T-helper 2 cell treated with Interferon-gamma antibody and Interleukin-4, amounts not matched to agents 100 ng/mL and 5 ng/mL, for 36 hours (primary cell): Measurements from ENCODE around the gene HAPLN2. TPM values are rescaled to one million over a fixed set of nuclear protein-coding genes. Genes with fewer than 3 reads are reported as not detected.

Experiments
- intact Hi-C: fragments of 100-400 bp; cut with micrococcal nuclease; formaldehyde crosslinking; loops from one replicate; pipeline ENCODE4 v1.15.1; 2023
- total RNA-seq: library from RNA; stranded (reverse); gene quantifications from 2 replicates; pipeline ENCODE4 v1.2.3, GENCODE V29; 2022

Gene HAPLN2
- total RNA-seq, 1 donor from 2014 or later = not detected

DNA sequence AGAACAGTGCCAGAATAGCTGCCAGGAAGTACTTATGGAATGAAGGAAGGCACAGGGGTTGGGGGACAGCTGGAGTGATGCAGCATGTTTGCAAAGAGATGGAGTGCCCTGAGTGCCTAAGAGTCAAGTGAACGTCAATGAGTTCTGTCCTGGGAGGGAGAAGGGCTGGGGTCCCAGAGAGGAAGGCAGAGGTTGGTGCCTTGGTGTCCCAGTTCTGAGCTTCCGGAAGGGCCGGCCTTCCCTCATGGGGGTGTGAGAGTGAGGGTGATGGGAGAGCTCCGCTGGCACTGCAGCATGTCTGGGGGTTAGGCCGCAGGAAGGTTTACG lies 40.4 kb downstream of the HAPLN2 start:
- intact Hi-C loops = loop anchor here (5.0 kb wide), 1 partner anchor 77 kb away; no protein-coding TSS in a partner anchor

DNA sequence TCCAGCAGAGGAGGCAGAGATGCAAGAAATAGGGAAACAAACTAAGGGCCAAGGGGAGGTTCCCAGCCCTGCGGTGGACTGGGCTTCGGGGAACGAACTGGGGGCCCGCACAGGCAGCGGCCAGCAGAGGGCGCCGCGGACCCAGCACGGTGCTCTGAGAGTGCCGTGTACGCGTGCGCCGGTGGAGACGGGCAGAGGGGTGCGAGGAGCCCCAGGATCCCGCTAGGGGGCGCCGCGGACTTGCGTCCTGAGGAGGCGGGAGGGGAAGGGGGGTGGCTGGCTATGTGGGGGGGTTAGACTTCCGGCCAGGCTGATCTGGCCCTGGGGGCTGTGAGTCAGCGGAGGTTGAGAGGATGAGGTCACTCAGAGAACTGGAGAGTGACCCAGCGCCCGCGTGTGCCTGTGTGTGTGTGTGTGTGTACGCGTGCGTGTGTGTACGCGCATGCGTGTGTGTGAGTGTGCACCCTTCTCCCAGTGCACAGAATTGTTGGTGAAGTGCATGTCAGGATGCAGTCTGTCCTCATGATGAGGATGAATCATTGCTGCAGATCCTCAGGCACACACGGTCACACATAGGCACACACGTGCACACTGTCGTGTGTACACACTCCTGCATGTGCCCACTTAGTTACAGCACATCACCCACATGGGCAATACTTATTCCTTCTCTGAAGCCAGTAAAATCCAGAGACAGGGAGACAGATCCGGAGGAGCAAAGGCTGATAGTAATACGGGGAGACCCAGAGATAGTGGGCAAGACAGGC lies 41.0 kb downstream of the HAPLN2 start:
- intact Hi-C loops = loop anchor here (1.0 to 5.0 kb wide), 5 partner anchors 18 to 91 kb away; partner anchors contain the start of gene HDGF

DNA sequence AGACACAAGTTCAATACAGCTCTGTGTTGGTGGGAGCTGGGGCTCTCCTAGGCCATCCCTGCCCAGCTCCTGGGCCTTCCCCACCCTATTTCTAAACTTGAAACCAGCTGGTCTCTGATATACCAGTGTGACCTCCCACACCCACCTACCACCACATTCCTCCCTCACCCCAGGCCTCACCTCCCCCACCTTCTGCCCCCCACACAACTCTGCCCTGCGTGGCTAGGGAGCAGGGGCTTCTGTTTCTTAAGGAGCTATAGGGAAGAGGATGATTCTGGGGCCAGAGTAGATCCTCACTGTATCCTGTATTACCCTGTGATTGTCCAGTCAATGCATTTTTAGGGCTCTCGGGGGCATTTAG lies 41.5 kb downstream of the HAPLN2 start:
- intact Hi-C loops = loop anchor here (1.0 kb wide), 4 partner anchors 18 to 91 kb away; partner anchors contain the start of gene HDGF

DNA sequence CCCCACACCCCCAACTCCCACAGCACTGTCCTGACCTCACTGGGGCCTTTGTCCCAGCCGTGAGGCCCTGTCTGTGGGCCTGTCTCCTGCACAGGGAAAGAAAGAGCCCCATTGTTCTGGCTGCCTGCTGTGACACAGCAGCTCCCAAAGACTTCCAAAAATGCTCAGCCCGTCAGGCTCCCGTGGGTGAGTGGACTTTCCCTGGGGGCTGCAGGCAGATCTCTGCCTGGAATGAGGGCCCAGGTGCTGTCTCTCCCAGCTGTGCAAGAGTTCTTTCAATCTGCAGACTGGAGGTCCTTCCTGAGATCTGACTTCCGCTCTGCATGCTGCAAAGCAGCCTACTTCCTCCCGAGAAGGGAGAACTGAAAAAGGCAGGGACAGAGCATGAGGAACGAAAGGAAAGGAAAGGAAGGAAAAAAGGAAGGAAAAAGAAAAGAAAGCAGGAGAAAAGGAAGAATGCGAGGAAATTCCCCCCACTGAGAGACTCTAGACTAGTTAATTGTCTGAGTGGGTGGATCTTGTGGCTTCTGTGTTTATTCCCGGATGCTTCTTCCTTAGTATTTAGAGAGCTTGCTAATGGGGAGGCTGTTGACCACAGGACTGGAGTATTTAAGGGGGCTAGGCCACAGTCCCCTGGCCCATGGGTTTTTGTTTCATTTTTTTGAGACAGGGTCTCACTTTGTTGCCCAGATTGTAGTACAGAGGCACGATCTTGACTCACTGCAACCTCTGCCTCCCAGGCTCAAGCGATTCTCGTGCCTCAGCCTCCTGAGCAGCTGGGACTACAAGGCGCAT lies 43.0 kb downstream of the HAPLN2 start:
- intact Hi-C loops = no loop called here

DNA sequence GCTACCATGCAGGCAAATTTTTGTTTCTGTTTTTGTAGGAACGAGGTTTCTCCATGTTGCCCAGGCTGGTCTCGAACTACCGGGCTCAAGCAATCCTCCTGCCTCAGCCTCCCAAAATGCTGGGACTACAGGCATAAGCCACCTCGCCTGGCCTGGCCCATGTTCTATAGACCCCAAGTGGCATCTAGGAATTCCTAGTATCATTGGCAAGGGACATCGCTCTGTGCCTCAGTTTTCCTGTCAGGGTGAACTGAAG lies 43.5 kb downstream of the HAPLN2 start:
- intact Hi-C loops = no loop called here

GRCh38 chr1:156663178-156663577 lies 44.0 kb downstream of the HAPLN2 start:
- intact Hi-C loops = no loop called here

- intact Hi-C loops = no loop called here
Measured at GRCh38 chr1:156664046-156664766, 45.0 kb downstream of the HAPLN2 start.

DNA sequence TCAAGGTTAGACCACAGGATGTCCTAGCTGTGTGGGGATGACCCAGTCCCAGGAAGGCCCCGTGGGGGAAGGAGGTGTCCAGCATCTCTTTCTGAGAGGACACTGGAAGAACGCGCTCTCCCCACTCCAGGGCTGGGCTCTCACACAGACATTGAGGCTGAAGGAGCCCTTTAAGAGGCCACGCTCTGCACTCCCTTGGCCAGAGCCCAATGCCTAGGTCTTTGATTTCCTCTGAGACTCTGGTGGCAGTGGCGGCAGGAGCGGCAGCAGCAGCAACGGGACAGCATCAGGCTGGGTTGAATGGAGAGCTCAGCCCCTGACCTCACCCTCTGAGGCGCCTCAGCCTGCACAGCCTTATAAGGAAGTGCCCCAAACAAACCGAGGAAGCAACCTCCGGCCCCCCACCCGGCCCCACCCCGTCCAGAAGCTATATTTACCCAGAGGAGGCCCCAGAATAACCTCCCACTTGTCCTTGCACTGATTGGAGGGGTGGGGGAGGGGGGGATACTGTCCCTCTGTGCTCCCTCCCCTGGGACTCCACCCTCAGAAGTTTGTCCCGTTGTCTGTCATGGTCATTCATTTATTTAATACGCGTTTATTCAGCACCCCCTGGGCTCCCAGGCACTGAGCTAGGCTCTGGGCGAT lies 45.7 kb downstream of the HAPLN2 start:
- intact Hi-C loops = no loop called here

DNA sequence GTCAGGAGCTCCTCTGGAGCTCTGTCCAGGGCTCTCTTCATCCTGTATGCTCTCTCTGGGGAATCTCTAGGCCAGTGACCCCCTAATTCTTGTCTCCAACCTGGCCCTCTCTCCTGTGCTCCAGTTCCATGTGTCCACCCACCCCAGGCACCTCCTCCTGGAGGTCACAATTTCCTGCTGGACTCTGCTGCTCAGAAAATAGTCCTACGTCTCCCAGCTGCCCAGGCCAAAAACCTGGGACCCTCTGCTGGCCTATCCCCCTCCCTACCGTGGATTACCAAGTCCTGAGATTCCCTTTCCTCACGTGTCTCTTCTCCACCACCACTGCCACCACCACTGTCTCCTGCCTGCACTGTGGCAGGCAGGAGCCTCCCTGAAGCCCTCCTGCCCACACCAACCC lies 46.3 kb downstream of the HAPLN2 start:
- intact Hi-C loops = no loop called here

GRCh38 chr1:156666862-156667609 lies 47.8 kb downstream of the HAPLN2 start:
- intact Hi-C loops = no loop called here

DNA sequence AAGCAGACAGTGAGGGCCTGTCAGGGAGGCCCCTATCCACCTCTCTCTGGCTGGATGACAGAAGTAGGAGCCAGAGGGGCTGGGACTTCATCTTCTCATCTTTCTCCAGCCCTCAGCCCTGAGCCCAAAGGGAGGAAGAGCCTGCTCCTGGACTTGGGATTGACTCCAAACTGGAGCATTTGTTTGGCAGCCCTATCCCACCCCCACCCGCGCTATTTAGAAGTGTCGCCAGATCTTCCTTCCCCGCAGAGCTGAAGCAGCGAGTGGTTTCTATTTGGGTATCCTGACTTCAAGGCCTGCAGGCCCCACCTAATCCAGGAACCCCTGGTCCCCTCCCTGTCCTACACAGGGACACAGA lies 48.4 kb downstream of the HAPLN2 start:
- intact Hi-C loops = no loop called here

DNA sequence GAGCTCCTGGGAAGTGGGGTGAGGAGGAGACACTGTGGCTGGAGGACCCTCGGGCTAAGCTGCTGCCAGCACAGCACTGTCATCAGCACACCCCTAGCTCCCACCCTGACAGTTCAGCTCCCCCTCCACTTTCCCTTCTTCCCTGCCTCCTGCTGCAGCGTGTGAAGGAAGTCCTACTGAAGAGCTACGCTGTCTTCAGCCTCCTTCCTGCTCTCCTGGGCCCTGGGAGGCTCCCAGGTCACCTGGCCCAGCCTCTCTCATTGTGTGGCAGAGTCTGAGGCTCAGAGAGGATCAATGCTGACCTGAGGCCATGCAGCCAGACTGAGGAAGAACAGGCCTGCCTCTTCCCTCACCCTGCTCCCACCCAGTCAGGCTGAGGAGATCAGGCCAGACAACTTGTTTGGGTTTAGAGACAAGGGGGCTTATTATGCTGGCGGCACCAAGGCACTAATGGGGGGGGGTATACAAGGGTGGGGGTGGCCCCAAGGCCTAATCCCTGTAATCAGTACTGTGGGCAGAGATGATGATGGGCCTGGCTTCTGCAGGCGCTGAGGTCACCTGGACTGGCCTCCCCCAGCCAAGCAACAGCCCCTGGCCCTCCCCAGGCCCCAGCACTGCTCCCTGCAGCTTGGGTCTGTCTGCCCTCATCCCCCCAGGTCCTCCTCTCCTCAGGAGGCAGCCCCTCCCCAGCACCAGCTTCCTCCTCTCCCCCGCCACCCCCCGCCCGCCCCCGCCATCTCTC lies 48.9 kb downstream of the HAPLN2 start:
- intact Hi-C loops = no loop called here

GRCh38 chr1:156668801-156669637 lies 49.8 kb downstream of the HAPLN2 start:
- intact Hi-C loops = no loop called here

- intact Hi-C loops = no loop called here
Measured at GRCh38 chr1:156669794-156670193, 50.6 kb downstream of the HAPLN2 start.

DNA sequence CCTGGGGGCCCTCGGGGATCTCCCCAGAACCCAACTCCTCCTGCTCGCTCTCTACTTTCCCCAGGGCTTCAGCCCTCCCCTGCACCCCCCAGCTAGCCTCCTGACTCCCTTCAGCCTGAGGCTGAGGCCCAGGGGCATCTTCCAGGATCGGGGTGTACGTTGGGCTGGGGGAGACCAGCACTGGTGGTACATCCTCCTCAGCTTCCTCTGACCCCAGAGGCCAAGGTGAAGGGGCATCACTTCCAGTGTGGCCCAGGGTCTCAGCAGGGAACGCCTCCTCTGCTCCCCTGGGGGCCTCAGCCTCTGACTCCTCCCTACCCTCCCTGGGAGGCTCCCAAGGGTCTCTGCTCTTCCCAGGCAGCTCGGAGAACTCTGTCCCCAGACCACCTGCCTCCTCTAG lies 51.1 kb downstream of the HAPLN2 start:
- intact Hi-C loops = no loop called here

GRCh38 chr1:156670791-156671190 lies 51.6 kb downstream of the HAPLN2 start:
- intact Hi-C loops = no loop called here

DNA sequence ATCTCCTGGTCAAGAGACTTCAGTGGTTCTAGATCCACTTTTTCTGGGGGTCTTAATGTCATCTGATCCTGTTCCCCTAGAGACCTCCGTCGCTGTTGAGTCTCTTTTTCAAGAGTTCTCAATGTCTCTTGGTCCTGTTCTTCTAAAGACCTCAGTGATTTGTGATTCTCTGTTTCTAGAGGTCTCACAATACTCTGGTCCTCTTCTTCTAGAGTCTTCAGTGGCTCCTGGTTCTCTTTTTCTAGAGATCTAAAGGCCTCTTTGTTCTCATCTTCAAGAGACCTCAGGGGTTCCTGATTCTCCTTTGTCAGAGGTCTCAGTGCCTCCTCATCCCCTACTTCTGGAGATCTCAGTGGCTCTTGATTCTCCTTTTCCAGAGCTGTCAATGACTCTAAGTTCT lies 52.6 kb downstream of the HAPLN2 start:
- intact Hi-C loops = no loop called here

- intact Hi-C loops = no loop called here
Measured at GRCh38 chr1:156673387-156674121, 54.3 kb downstream of the HAPLN2 start.
